ENCODE results near the gene KRT8.
A peak's percentile ranks its signal among the peaks of the same experiment; 100 is the strongest.

KRT8 gene

DNA sequence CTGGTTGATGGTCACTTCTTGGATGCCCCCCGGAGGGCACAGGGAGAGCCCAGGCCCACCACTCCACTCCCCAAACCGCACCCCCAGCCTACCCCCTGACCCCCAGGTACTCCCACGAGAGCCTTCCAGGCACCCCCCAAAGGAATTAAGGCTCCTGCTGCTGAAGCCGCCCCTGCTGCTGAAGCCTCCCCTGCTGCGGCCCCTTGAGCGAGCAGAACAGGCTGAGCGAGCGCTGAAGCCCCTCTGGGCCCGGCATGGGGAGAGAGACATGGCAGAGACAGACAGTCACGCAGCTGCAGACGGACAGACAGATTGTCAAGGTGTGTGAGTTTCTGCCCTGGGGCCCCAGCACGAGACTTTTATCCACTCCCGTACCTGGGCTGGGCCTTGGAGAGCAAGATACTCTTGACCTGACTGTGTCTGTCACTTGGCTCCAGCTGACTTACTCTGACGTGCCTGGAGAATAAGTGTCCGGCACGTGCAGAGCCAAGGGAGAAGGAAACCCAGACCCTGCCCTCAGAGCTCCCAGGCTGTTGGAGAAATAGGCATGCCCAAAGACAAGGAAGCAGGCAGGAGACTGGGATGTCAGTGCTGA lies 56.1 kb downstream of the KRT8 start, which contains the start of gene KRT78:
TSS of gene KRT78 (minus strand) at position 334 of the 595 bp plus-strand sequence. CDS start at position 270, 64 bp downstream.
- no peak within 1 kb of the TSS for H3K4me3 ChIP-seq (ENCODE audit: control insufficient read depth, low read depth, low read length)
- TF ChIP-seq, protein P1, sequence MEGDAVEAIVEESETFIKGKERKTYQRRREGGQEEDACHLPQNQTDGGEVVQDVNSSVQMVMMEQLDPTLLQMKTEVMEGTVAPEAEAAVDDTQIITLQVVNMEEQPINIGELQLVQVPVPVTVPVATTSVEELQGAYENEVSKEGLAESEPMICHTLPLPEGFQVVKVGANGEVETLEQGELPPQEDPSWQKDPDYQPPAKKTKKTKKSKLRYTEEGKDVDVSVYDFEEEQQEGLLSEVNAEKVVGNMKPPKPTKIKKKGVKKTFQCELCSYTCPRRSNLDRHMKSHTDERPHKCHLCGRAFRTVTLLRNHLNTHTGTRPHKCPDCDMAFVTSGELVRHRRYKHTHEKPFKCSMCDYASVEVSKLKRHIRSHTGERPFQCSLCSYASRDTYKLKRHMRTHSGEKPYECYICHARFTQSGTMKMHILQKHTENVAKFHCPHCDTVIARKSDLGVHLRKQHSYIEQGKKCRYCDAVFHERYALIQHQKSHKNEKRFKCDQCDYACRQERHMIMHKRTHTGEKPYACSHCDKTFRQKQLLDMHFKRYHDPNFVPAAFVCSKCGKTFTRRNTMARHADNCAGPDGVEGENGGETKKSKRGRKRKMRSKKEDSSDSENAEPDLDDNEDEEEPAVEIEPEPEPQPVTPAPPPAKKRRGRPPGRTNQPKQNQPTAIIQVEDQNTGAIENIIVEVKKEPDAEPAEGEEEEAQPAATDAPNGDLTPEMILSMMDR (conservative IDR thresholded peaks at IDR 0.05; ENCODE audit: control insufficient read depth, insufficient read depth, low read depth, low read length), result no peak
- no peak for DNase-seq (ENCODE audit: low read depth)

DNA sequence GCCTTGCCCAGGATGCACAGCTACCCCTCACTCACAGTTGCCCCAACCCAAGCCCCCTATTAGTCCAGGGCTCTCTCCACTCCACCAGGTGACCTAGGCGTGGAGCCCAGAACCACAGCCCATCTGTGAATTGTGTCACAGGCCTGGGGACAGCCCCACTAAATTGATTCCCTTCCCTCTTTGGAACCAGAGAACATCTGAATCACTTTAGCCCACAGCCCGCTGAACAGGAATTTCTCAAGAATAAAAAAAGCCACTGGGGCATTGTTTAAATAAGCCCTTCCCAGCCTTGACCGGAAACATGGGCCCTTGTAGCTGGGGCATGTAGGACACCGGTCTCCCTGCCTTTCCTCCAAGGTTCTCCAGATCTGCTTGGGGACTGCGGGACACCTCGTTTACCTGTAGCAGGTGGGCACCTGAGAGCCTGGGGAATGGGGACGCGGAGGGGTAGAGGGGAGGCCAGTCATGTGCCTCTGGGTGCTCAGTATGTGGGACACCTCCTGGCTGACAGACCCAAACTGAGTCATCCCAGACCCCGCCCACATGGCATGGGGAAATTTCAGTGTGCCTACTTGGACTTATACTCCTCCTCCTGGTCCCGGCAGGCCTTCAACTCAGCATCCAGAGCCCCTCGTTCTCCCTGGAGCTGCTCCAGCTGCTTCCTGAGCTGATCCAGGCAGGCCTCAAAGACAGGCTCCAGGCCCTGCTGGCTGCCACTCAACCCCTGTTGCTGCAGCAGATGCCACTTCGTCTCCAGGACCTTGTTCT lies 57.4 kb downstream of the KRT8 start:
- DNase-seq (ENCODE audit: low read depth), result peak; percentile 14
- TF ChIP-seq, protein P1 (conservative IDR thresholded peaks at IDR 0.05; ENCODE audit: control insufficient read depth, insufficient read depth, low read depth, low read length), result no peak
- H3K4me3 ChIP-seq (ENCODE audit: control insufficient read depth, low read depth, low read length), result no peak overlapping the region

Measured in fibroblast of mammary gland (primary cell).